T47D (cell line): ENCODE results near the gene DOCK6.

Experiments used
- DNase-seq, 2 experiments: peaks; one replicate each; pipeline versions ENCODE4 v3.0.0 to v3.0.0-alpha.2; 2011 to 2012; ENCODE audit warnings: low read depth in 1 of 2, low spot score in 1 of 2
- JUND ChIP-seq: IDR thresholded peaks from 2 replicates; pipeline ENCODE4 v1.6.1; 2012; ENCODE audit warnings: low read depth
- in situ Hi-C: cut with HindIII; loops from 2 replicates; pipeline ENCODE4 v1.10.0; 2016; ENCODE audit warnings: low sequenced_read_pairs, low pct_unique_long_range_greater_than_20kb

Gene DOCK6

GRCh38 chr19:11159598-11160439, 102.5 kb downstream of the DOCK6 start:
- in situ Hi-C loops: no loop called here

GRCh38 chr19:11155373-11156120, 106.8 kb downstream of the DOCK6 start, which contains the start of gene SPC24:
TSS of gene SPC24 (minus strand) at chr19:11155782. CDS start at chr19:11155776, 6 bp downstream.
- TF ChIP-seq JUND: no peak
- DNase-seq: peak; percentile 97
- in situ Hi-C loops: no loop called here

More at GRCh38 chr19:11159598-11160439, 102.5 kb downstream of the DOCK6 start:
- no peak for DNase-seq
- no peak for TF ChIP-seq JUND

GRCh38 chr19:11154683-11155047, 107.7 kb downstream of the DOCK6 start:
- no peak for DNase-seq
- in situ Hi-C loops: no loop called here
- no peak for TF ChIP-seq JUND

GRCh38 chr19:11152318-11153062, 109.8 kb downstream of the DOCK6 start:
- TF ChIP-seq JUND: no peak
- DNase-seq: peak in 1 of 2 experiments; percentile 46
- in situ Hi-C loops: no loop called here

- no peak for TF ChIP-seq JUND
These were observed 111.1 kb downstream of the DOCK6 start for GRCh38 chr19:11151181-11151580.

More at GRCh38 chr19:11151181-11151580, 111.1 kb downstream of the DOCK6 start:
- in situ Hi-C loops: no loop called here
- DNase-seq: no peak
